Esophagus squamous epithelium (tissue), 4 donors: ENCODE data around the gene CLBA1.
"Not testable (repeated sequence)": the region's sequence is repeated elsewhere in the genome, so short reads cannot be mapped to it uniquely, and the experiment has no call there.

Experiments
- CTCF ChIP-seq, 6 experiments: fragments of 450-650 bp in 4 of 6; fragments of 200-600 bp in 2 of 6; sonication (generic) in 2 of 6; IDR thresholded peaks; one replicate each; pipeline ENCODE4 v1.5.1; 2016 to 2019; ENCODE audit warnings: antibody characterized with exemption in 6 of 6, mild to moderate bottlenecking in 4 of 6, moderate library complexity in 4 of 6
- POLR2A ChIP-seq, 4 donors: fragments of 450-650 bp; IDR thresholded peaks; one replicate each; pipeline ENCODE4 v1.6.1; 2017; ENCODE audit warnings: antibody characterized with exemption in 4 of 4, mild to moderate bottlenecking in 4 of 4, moderate library complexity in 3 of 4

- TF ChIP-seq CTCF, POLR2A (IDR thresholded peaks at IDR 0.05): not testable (repeated sequence)
These were observed 38.4 kb upstream of the CLBA1 start for GRCh38 chr14:104947201-104947600.
